HG03342 (cell line): ENCODE measurements around the gene DGKI.

Experiments used
- ATAC-seq: cut with Tn5 transposase; IDR thresholded peaks from one replicate; pipeline ENCODE4 v1.9.1; 2021; ENCODE audit warnings: mild to moderate bottlenecking, moderate library complexity; ENCODE audit not compliant: unreplicated experiment

The DGKI gene

DNA sequence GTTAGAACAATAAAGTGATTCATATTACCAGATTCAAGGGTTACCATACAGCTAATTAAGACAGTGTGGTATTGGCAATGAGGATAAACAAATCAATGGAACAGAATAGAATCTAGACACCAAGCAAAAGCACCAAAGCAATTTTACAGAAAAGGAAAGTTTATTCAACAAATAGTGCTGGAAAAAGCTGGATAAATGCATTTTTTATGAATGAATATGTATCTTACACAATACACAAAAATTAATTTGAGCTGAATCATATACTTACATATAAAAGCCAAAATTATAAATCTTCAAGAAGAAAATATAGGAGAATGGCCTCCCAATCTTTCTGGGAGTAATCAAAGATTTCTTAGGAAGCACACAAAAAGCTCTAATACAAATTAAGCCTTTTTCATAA, 282.8 kb downstream of the DGKI start:
- no peak for ATAC-seq

DNA sequence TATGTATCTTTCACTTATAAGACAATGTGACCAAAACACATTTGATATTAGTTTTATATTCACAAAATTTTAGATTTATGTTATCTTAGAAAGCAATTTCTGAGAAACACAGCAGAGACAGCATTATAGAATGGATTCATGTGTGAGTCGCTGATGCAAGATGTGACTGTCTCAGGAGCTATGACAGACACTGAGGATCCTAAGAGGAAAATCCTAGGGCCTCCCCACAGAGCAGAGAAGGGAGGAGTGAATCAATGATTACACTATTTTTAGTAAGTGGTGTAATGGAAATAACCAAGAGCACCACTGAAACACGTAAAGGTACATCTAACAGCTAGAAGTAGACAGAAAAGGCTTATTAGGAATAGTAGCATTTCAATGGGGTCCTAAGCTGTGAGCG, 299.3 kb downstream of the DGKI start:
- no peak for ATAC-seq

GRCh38 chr7:137546671-137547070, 300.1 kb downstream of the DGKI start:
- no peak for ATAC-seq

DNA sequence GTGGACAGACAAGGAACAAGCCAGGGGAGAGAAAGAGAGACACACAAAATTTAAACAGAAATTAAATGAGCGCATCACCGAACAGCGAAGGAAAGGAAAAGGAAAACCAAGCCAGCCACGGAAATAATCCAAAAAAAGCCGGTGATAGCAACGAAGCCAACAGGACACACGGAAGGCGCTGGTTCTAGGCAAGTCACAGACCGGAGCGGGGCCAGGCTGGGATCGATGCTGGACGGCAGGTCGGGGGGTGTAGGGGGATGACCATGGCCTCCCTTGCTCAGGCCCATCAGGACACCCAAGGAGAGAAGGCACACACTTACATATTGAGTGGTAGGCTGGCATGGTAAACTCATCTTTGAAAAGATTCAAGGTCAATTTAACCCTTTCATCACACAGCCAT, 300.8 kb downstream of the DGKI start:
- ATAC-seq = no peak

- no peak for ATAC-seq
Observed at GRCh38 chr7:137545059-137545716, 301.6 kb downstream of the DGKI start.

- no peak for ATAC-seq
Observed at GRCh38 chr7:137544453-137545058, 302.2 kb downstream of the DGKI start.

DNA sequence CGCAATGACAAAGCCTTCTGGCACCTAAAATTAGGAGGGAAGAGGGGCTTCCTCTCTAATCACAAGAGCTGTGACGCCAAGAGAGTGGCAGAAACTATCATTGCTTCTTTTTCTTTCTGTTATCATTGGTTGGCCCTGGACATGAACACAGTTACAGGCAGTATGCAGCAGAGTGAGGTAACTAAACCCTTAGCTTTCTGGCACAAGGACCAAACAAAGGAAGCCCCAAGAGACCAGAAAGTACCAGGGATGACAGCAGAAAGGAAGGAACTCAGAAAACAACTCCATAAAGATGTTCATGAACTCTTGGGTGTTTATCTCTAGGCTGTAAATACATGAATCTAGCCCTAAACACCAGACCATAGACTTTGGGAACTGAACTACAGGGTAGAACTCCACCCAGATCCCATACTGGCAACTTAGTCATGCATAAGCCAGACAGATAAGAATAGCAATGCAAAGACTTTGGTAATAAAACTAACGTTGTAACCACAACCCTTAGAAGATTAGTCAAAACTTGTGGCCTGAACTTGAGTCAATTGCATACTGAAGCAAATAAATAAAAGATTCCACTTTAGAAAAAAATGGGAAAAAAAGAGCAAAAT, 307.6 kb downstream of the DGKI start:
- ATAC-seq = no peak

- no peak for ATAC-seq
Observed at GRCh38 chr7:137538361-137538762, 308.4 kb downstream of the DGKI start.

- ATAC-seq = no peak
Observed at GRCh38 chr7:137535579-137535978, 311.2 kb downstream of the DGKI start.

DNA sequence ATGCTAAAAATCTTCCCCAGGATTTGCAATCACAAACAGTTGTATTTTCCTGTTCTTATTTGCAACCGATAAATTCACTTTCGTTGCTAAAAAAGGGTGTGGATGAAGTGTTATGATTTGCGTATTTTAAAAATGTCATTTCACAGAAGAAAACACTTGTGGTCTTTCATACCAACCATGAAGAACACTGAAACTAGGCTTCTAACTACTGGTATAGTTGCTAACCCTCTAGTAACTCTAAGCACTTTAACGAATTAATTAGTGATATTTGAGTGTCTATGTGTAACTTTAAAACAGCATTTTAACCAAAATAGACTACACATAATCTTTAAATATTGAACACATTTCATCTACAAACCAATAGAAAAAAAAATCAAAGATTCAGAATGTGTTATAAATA, 315.1 kb downstream of the DGKI start:
- ATAC-seq = no peak

DNA sequence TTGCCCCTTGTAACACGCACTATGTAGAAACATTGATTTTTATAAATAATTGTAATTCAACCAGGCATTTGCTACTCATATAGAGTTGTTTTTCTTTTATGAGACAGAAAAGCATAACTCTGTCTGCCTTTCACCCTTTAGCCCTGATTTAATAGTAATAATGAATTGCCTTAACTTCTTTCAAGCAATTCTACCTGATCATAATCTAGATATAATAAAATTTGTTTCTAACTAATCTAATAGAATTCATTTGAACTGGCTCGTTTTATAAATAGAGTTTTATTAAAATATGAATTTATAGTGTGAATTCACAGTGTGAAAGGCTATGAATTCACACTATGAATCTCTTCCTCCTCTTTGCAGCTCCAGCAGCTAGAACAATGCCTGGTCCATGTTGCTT, 319.1 kb downstream of the DGKI start:
- ATAC-seq = no peak

DNA sequence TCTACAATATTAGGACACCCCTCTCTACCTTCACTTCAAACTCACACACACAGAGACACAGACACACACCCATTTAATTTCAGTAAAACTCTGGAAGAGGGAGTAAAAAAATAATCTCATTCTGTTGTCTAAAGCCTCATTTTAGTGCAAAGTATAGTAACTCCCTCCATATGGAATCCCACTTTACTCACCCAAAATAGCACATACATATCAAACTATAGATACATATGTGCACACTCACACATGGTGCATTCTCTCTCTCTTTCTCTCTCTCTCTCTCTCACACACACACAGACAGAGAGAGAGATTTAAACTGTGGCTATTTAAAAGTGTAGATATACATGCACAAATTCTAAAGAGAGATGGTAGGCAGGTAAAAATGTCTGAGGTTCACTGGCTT, 323.6 kb downstream of the DGKI start:
- ATAC-seq = no peak

GRCh38 chr7:137521451-137521850, 325.3 kb downstream of the DGKI start:
- no peak for ATAC-seq

DNA sequence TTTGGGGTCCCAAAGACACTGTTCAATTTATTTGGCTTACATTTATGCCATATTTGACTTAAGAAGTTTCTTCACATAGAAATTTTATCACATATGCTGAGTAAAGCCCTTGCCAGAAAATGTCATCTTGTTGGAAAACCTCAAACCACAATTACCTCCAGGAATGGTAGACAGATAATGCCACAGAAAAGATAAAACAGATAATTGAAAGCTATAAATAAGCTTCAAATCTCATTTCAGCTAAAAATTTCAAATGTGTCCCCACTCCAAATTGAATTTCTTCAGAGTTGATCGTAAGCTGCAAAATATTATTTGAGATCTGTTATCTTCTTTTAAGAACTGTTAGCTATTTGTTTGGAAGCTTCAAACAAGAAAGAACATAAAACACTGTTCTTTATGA, 326.8 kb downstream of the DGKI start:
- no peak for ATAC-seq

DNA sequence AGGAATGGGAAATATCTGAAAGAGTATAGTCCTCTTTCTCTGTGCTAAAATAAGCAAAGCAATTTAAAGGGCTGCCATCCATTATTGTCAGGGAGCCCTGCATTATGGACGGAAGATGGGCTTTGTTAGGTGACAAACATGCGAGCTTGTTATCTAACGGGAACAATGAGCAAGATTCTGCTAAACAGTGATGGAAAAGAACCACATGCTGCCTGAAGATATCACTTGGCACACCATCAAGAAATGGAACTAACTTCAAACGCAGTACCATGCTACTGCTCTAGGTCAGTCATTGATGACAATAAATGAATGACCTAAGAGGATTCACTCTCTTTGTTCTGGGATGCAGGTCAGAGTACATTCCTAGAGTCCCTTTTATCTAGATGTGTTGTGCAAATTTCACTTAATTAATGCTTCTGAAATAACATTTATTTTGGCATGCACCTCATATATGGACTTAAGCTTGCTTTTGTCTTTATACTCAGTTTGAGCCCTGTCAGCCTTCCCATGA, 327.5 kb downstream of the DGKI start:
- ATAC-seq = no peak

GRCh38 chr7:137513091-137513490, 333.7 kb downstream of the DGKI start:
- no peak for ATAC-seq

GRCh38 chr7:137507096-137507495, 339.7 kb downstream of the DGKI start:
- ATAC-seq = no peak

- ATAC-seq = no peak
Observed at GRCh38 chr7:137506031-137506430, 340.7 kb downstream of the DGKI start.

GRCh38 chr7:137501562-137501961, 345.2 kb downstream of the DGKI start:
- ATAC-seq = no peak

DNA sequence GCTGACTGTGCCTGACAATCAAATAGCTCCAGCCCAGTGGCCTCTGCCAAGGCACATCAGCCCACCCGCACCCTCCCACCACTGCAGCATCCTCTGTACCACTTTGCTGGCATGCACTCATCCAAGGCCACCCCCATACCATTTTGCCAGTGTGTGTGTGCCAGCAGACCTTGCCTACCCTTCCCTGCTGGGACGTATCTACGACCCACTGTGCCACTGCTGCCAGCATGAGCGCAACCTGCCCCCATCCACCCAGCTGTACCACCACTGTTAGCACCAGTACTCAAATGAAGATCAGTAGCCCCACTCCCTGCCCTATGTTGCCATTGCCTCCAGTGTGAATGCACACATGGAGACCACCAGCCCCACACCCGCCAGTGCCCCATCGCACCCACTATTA, 353.9 kb downstream of the DGKI start:
- no peak for ATAC-seq

GRCh38 chr7:137489880-137490279, 356.9 kb downstream of the DGKI start:
- no peak for ATAC-seq

- no peak for ATAC-seq
Observed at GRCh38 chr7:137488038-137488437, 358.7 kb downstream of the DGKI start.
